Measurements from ENCODE around the gene PDXK.

PDXK gene

GRCh38 chr21:43766734-43767497 lies 48.0 kb downstream of the PDXK start:
- no peak overlapping the region for H3K4me3 ChIP-seq (ENCODE audit: control insufficient read depth, low read depth, low read length)
- no peak for DNase-seq (ENCODE audit: low read depth)
- TF ChIP-seq CTCF (conservative IDR thresholded peaks at IDR 0.05; ENCODE audit: control insufficient read depth, insufficient read depth, low read depth, low read length), result no peak

GRCh38 chr21:43767498-43767983 lies 48.6 kb downstream of the PDXK start:
- no peak for TF ChIP-seq CTCF (conservative IDR thresholded peaks at IDR 0.05; ENCODE audit: control insufficient read depth, insufficient read depth, low read depth, low read length)
- no peak overlapping the region for H3K4me3 ChIP-seq (ENCODE audit: control insufficient read depth, low read depth, low read length)
- DNase-seq (ENCODE audit: low read depth), result no peak

DNA sequence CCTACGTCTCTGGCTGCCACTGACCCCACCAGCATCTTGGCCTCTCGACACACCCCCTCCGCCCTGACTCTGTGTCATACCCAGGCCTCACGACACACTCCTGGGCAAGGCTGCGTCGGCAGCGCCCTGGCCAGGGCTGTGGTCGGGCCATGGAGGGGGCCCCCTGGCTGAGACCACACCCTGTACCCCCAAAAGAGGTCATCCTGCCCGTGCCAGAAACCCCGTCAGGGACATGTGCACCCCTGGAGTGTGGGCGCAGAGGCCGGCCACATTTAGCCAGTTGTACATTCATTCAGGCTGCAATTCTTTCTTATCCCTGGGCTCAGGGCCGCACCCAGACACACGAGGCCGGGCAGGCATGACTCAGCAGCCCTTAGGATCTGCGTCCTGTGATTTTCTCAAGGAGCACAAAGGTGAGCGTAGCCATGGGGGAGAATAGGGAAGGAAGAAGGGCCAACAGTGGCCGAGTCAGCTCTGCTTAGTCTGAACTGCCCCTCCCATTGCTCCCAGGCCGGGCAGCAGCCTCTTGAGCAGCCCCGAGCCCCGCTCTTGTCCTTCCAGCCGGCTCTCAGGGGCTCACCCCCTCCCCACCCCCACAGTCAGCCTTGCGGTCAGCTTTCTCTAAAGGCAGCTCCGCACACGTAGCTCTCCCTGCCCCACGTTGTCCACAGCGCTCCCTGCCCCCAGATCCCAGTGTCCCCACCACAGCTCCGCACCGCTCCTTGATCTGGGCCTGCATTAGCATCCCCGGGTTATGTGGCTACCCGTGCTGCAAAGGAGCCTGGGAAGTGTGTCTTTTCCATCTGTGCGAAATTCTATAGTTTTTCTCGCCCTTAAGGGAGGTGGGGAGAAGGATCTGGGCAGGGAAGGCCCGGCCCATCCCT lies 49.3 kb downstream of the PDXK start:
- no peak overlapping the region for H3K4me3 ChIP-seq (ENCODE audit: control insufficient read depth, low read depth, low read length)
- peak; percentile 93 for DNase-seq (ENCODE audit: low read depth)
- TF ChIP-seq CTCF (conservative IDR thresholded peaks at IDR 0.05; ENCODE audit: control insufficient read depth, insufficient read depth, low read depth, low read length), result no peak

DNA sequence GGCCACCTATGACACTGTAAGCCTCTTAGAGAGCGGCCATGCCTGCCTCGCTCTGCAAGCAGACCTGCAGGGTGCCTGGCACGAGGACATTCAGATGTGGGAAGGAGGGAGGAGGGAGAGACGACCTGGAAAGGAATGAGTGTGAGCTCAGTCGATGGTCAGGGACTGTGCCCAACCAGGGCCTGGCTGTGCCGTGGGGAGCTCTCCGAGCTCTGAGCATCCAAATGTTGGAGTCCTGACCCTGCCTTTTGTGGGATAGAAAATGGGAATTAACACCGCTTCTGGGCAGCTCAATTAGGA lies 49.9 kb downstream of the PDXK start:
- DNase-seq (ENCODE audit: low read depth), result no peak
- TF ChIP-seq CTCF (conservative IDR thresholded peaks at IDR 0.05; ENCODE audit: control insufficient read depth, insufficient read depth, low read depth, low read length), result no peak
- no peak overlapping the region for H3K4me3 ChIP-seq (ENCODE audit: control insufficient read depth, low read depth, low read length)

GRCh38 chr21:43769325-43769958 lies 50.5 kb downstream of the PDXK start:
- H3K4me3 ChIP-seq (ENCODE audit: control insufficient read depth, low read depth, low read length), result no peak overlapping the region
- no peak for TF ChIP-seq CTCF (conservative IDR thresholded peaks at IDR 0.05; ENCODE audit: control insufficient read depth, insufficient read depth, low read depth, low read length)
- no peak for DNase-seq (ENCODE audit: low read depth)

- no peak for TF ChIP-seq CTCF (conservative IDR thresholded peaks at IDR 0.05; ENCODE audit: control insufficient read depth, insufficient read depth, low read depth, low read length)
- no peak overlapping the region for H3K4me3 ChIP-seq (ENCODE audit: control insufficient read depth, low read depth, low read length)
- DNase-seq (ENCODE audit: low read depth), result no peak
Measured at GRCh38 chr21:43770066-43770655, 51.2 kb downstream of the PDXK start.
